ENCODE results near the gene HBG2.

HBG2 gene

GRCh38 chr11:5232821-5233220, 21.8 kb downstream of the HBG2 start:
- TF ChIP-seq GATA2 (IDR thresholded peaks at IDR 0.05; ENCODE audit: low read depth, low read length) (no peak), GATA3 (IDR thresholded peaks at IDR 0.05; ENCODE audit: low read depth, low read length) (no peak)

DNA sequence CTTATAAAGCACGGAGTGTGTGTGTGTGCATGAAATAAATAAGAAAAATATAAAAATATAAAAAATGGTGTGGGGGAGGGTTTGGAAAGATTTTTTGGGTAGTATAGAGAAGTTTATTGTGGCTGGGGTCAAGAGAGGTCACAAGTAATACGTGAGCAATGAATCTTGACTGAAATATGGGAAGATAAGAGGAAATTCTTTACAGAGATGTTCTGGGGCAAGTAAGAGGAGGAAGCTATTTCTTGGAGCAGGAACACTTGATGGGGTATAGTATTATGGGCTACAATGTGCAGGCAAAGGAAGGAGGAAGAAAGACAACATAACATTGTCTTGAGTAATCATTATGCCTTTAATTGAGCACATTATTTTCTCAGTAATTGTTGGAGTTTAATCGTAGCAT, 22.4 kb downstream of the HBG2 start:
- TF ChIP-seq GATA3 (IDR thresholded peaks at IDR 0.05; ENCODE audit: low read depth, low read length), result no peak

DNA sequence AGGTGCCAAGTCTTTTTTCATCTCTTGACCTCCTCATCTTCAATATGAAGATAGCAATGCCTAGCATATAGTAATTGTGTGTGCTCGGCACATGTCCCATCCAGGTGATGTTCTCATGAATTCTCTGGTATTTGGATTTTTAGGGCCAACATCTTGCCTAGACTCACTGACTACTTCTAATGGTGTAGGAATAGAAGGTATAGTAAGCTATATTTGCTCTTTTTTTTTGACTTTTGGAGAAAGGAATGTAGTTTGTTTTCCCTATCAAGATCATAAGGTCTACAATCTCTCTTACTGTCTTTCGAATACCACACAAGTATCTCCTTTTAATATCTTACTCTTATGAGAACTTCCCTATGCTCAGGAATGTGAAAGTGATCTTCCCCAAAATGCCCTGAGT, 23.5 kb downstream of the HBG2 start:
- TF ChIP-seq GATA3 (IDR thresholded peaks at IDR 0.05; ENCODE audit: low read depth, low read length), result no peak
- no peak for TF ChIP-seq GATA2 (IDR thresholded peaks at IDR 0.05; ENCODE audit: low read depth, low read length)

DNA sequence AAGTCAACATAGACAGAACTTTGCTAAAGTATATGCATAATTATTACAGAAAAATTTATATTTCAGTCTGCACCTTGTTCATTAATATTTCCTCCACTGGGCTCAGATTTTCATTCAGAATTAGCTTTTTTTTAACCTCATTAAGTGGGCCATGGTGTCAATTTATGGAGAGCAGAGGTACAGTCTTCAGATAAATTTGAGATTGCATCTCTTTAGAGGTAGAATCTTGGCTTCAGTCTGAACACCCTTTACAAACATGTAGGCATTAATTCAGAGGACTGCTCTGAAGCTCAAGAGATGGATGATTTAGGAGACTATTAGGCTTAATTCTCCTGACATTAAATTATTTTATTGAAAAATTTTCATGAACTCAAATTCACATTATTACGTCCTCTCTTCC, 24.3 kb downstream of the HBG2 start:
- TF ChIP-seq GATA2 (IDR thresholded peaks at IDR 0.05; ENCODE audit: low read depth, low read length), result no peak
- TF ChIP-seq GATA3 (IDR thresholded peaks at IDR 0.05; ENCODE audit: low read depth, low read length), result no peak

DNA sequence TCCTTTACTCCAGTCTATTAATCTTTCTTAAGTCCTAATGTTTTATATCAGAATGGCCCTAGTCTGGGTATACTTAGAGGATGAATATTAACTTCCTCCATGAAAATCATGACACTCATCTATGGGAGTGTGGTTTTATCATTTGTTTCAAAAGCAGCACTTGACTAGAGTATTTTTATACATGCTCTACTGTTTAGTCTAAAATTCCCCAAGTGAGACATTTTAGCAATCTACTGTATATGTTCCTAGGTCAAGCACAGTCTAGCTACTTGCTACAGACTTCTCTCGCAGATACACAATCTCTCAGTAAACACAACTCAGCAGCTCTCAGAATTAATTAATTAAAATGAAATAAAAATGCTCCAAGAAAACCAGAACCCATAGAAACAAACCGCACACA, 24.8 kb downstream of the HBG2 start:
- no peak for TF ChIP-seq GATA3 (IDR thresholded peaks at IDR 0.05; ENCODE audit: low read depth, low read length)
- TF ChIP-seq GATA2 (IDR thresholded peaks at IDR 0.05; ENCODE audit: low read depth, low read length), result no peak

DNA sequence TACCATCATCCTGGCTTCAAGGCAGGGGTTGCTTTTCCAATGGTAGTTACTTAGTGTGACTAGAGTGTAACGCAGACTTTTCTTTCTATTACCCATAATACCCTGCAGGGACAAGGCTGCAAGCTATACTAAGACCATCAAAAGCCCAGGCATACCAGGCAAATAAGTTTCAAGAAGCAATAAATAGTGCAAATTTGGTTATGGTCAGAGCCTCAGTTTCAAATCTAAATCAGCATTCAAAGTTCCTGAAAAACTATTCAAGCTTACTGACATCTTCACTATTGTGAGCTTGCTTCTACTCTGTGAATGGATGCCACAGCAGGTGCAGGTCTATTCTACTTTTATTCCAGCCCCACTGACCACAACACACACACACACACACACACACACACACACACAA, 25.2 kb downstream of the HBG2 start:
- TF ChIP-seq GATA2 (IDR thresholded peaks at IDR 0.05; ENCODE audit: low read depth, low read length) (no peak), GATA3 (IDR thresholded peaks at IDR 0.05; ENCODE audit: low read depth, low read length) (no peak)

GRCh38 chr11:5228124-5228523, 26.5 kb downstream of the HBG2 start:
- TF ChIP-seq GATA2 (IDR thresholded peaks at IDR 0.05; ENCODE audit: low read depth, low read length) (no peak), GATA3 (IDR thresholded peaks at IDR 0.05; ENCODE audit: low read depth, low read length) (no peak)

DNA sequence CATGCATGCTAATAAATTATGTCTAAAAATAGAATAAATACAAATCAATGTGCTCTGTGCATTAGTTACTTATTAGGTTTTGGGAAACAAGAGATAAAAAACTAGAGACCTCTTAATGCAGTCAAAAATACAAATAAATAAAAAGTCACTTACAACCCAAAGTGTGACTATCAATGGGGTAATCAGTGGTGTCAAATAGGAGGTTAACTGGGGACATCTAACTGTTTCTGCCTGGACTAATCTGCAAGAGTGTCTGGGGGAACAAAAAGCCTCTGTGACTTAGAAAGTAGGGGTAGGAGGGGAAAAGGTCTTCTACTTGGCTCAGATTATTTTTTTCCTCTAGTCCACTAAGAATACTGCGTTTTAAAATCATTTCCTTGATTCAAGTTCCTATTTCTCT, 26.9 kb downstream of the HBG2 start:
- TF ChIP-seq GATA2 (IDR thresholded peaks at IDR 0.05; ENCODE audit: low read depth, low read length), result no peak
- no peak for TF ChIP-seq GATA3 (IDR thresholded peaks at IDR 0.05; ENCODE audit: low read depth, low read length)

- TF ChIP-seq GATA3 (IDR thresholded peaks at IDR 0.05; ENCODE audit: low read depth, low read length) (no peak), GATA2 (IDR thresholded peaks at IDR 0.05; ENCODE audit: low read depth, low read length) (no peak)
Observed at GRCh38 chr11:5226732-5227310, 27.8 kb downstream of the HBG2 start, which contains the start of gene HBB. Gene HBB, minus strand, starts transcription at chr11:5227071. Its CDS starts 50 bp downstream, at chr11:5227021.

DNA sequence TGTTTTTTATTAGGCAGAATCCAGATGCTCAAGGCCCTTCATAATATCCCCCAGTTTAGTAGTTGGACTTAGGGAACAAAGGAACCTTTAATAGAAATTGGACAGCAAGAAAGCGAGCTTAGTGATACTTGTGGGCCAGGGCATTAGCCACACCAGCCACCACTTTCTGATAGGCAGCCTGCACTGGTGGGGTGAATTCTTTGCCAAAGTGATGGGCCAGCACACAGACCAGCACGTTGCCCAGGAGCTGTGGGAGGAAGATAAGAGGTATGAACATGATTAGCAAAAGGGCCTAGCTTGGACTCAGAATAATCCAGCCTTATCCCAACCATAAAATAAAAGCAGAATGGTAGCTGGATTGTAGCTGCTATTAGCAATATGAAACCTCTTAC, 29.1 kb downstream of the HBG2 start:
- TF ChIP-seq GATA3 (IDR thresholded peaks at IDR 0.05; ENCODE audit: low read depth, low read length) (no peak), GATA2 (IDR thresholded peaks at IDR 0.05; ENCODE audit: low read depth, low read length) (no peak)

- TF ChIP-seq GATA2 (IDR thresholded peaks at IDR 0.05; ENCODE audit: low read depth, low read length), result no peak
- TF ChIP-seq GATA3 (IDR thresholded peaks at IDR 0.05; ENCODE audit: low read depth, low read length), result no peak
Observed at GRCh38 chr11:5224538-5225479, 29.8 kb downstream of the HBG2 start.

DNA sequence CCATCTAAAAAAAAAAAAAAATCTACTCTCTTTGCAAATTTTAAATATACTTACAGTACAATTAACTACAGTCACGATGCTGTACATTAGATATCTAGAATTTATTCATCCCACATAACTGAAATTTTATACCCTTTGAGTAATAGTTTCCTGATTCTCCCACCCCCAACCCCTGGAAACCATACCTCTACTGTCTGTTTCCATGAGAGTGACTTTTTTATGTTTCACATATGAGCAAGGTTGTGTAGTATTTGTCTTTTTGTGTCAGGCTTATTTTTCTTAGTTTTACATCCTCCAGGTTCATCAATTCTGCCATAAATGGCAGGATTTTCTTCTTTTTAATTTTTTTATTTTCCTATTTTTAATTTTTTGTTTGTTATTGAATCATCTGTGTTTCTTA, 30.9 kb downstream of the HBG2 start:
- TF ChIP-seq GATA2 (IDR thresholded peaks at IDR 0.05; ENCODE audit: low read depth, low read length), result no peak
- TF ChIP-seq GATA3 (IDR thresholded peaks at IDR 0.05; ENCODE audit: low read depth, low read length), result no peak

DNA sequence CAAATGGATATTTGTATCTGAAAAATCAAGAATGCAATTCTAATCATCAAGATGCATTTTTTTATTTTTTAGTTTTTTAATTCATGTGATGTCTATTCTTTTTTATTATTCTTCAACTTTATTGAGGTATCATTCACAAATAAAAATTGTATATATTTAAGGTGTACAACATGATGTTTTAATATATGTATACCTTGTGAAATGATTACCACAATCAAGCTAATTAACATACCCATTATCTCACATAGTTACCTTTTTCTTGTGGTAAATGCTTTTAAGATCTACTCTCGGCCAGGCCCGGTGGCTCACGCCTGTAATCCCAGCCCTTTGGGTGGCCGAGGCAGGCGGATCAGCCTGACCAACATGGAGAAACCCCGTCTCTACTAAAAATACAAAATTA, 31.4 kb downstream of the HBG2 start:
- TF ChIP-seq GATA2 (IDR thresholded peaks at IDR 0.05; ENCODE audit: low read depth, low read length) (no peak), GATA3 (IDR thresholded peaks at IDR 0.05; ENCODE audit: low read depth, low read length) (no peak)

DNA sequence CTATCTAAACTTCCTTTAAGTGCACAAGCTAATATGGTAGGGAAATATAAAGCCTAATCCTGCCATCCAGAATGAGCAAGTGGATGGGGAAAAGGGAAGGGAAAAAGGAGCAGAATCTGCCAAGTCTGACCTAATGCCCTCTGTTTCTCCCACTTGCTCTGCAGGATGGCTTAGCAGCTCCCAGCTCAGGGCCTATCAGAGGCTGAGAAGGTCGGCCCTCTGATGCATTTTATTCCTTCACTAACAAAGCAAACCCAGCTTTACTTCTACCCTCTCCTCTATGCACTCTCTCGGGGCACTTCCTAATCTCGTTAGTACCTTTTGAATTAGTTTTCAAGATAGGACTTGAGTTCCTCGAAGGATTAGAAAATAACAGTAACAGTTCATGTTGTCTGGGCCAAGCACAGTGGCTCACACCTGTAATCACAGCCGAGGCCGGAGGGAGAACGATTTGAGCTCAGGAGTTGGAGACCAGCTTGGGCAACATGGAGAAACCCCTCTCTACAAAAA, 44.1 kb downstream of the HBG2 start:
- TF ChIP-seq GATA2 (IDR thresholded peaks at IDR 0.05; ENCODE audit: low read depth, low read length) (no peak), GATA3 (IDR thresholded peaks at IDR 0.05; ENCODE audit: low read depth, low read length) (no peak)

GRCh38 chr11:5204787-5205186, 49.8 kb downstream of the HBG2 start:
- TF ChIP-seq GATA3 (IDR thresholded peaks at IDR 0.05; ENCODE audit: low read depth, low read length), result no peak
- no peak for TF ChIP-seq GATA2 (IDR thresholded peaks at IDR 0.05; ENCODE audit: low read depth, low read length)
